Stimulated activated CD4-positive, alpha-beta T cell treated with anti-CD3 and anti-CD28 coated beads, Interleukin-1b, Interleukin-23, amount 100 ng/mL, for 48 hours (primary cell): Measurements from ENCODE around the gene HCFC1R1.
"Not testable (repeated sequence)": the region's sequence is repeated elsewhere in the genome, so short reads cannot be mapped to it uniquely, and the experiment has no call there.

ENCODE experiments used
- DNase-seq: peaks from one replicate; pipeline ENCODE4 v3.0.0-alpha.2; 2020

The HCFC1R1 gene, protein sequence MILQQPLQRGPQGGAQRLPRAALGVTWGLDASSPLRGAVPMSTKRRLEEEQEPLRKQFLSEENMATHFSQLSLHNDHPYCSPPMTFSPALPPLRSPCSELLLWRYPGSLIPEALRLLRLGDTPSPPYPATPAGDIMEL

GRCh38 chr16:3023669-3024478, at the start of gene HCFC1R1, which contains the start of gene THOC6:
HCFC1R1 (minus strand) TSS chr16:3023942; CDS start chr16:3023941, 1 bp downstream.
THOC6 (plus strand) TSS chr16:3024035; CDS start chr16:3024327, 292 bp downstream.
- DNase-seq, result peak; percentile 97

GRCh38 chr16:3073448-3073847, 49.7 kb upstream of the HCFC1R1 start:
- no peak for DNase-seq

GRCh38 chr16:3072576-3073263, 49.0 kb upstream of the HCFC1R1 start:
- DNase-seq, result not testable (repeated sequence)

GRCh38 chr16:3072148-3072547, 48.4 kb upstream of the HCFC1R1 start:
- DNase-seq, result not testable (repeated sequence)

GRCh38 chr16:3071655-3072054, 47.9 kb upstream of the HCFC1R1 start:
- DNase-seq, result no peak

- DNase-seq, result no peak
Observed at GRCh38 chr16:3070608-3071111, 46.9 kb upstream of the HCFC1R1 start.

DNA sequence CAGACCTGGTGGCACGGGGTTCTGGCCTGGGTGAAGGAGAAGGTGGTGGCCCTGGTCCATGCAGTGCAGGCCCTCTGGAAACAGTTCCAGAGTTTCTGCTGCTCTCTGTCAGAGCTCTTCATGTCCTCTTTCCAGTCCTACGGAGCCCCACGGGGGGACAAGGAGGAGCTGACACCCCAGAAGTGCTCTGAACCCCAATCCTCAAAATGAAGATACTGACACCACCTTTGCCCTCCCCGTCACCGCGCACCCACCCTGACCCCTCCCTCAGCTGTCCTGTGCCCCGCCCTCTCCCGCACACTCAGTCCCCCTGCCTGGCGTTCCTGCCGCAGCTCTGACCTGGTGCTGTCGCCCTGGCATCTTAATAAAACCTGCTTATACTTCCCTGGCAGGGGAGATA, 45.4 kb upstream of the HCFC1R1 start:
- DNase-seq, result not testable (repeated sequence)

GRCh38 chr16:3068487-3068886, 44.7 kb upstream of the HCFC1R1 start:
- DNase-seq, result no peak

DNA sequence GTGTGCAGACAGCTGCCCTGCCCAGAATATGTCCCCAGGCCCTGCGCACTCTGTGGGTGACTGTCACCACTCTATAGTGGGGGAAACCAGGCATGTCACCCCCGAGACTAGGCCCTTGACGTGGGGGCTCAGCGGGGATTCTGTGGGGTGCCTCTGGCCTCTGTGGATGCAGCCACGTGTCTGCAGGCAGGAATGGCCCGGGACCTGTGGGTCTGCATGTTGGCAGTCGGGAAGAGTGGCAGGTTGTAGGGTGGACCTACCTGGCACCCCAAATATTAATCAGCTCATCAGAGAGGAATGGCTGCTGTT, 42.7 kb upstream of the HCFC1R1 start:
- DNase-seq, result no peak

GRCh38 chr16:3065742-3066439, 42.1 kb upstream of the HCFC1R1 start:
- DNase-seq, result no peak

DNA sequence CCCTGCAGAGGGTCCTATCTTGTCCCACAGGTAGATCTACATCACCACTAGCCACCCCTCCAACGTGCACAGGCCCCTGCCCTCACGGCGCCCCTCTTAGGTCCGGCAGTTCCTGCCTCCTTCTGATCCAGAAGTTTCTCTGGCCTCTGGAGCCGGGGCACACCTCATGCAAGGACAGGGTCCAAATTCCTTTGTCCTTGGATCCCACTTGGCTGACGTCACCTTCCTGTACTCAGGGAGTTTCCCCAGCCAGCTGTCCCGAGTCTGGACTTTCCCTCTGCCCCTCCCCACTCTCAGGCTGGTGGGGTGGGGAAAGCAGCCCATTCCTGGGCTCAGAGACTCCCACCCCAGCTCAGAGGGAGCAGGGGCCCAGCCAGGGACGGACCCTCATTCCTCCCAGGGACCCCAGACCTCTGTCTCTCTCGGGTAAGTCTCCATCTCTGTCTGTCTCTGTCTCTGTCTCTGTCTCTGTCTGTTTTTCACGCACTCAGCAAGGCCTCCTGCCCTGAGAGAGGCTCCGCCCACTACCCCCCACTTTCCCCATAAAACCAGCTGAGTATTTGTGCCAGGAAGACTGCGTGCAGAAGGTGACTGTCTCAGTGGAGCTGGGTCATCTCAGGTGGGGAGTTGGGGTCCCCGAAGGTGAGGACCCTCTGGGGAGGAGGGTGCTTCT, 41.5 kb upstream of the HCFC1R1 start, which contains the start of gene IL32:
TSS of gene IL32 (plus strand) at position 572 of the 673 bp plus-strand sequence. CDS start 172 bp downstream, outside the sequence.
- DNase-seq, result peak; percentile 74

- no peak for DNase-seq
Observed at GRCh38 chr16:3063625-3064386, 40.1 kb upstream of the HCFC1R1 start.

DNA sequence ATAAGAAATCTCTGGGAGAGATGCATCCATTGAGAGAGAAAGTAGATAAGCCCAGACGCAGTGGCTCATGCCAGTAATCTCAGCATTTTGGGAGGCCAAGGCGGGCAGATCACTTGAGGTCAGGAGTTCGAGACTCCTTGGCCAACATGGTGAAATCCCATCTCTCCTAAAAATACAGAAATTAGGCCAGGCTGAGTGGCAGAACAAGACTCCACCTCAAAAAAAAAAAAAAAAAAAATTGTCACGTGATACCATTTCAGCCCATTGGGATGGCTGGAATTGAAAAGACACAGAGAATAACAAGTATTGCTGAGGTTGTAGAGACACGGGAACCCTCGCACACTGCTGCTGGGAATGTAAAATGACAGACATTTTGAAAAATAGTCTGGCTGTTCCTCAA, 38.8 kb upstream of the HCFC1R1 start:
- DNase-seq, result no peak

GRCh38 chr16:3060339-3061127, 36.8 kb upstream of the HCFC1R1 start:
- DNase-seq, result no peak

DNA sequence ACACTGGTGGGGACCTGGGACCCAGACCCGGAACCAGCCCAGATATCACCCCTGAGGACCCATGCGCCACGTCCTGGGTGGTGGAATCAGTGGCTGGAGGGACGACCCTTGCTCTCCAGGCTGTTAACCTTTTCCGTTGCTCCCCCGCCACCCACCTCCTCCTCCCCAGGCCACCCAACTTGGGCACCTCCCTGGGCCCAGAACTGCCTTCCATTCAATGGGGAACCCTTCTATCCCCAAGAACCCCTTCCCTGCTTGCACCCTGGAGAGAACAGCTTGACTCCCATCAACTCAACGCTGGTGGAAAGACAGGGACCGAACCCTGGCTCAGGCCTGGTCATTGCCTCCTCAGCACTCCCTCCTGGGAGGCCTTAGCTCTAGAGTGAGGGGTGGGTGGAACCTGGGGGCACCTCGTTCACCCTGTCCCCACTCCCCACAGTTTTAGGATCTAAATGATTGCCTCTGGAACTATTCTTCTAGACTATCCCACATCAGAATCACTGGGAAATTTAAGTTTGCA, 36.0 kb upstream of the HCFC1R1 start:
- DNase-seq, result no peak

GRCh38 chr16:3059041-3059722, 35.4 kb upstream of the HCFC1R1 start:
- peak; percentile 84 for DNase-seq

DNA sequence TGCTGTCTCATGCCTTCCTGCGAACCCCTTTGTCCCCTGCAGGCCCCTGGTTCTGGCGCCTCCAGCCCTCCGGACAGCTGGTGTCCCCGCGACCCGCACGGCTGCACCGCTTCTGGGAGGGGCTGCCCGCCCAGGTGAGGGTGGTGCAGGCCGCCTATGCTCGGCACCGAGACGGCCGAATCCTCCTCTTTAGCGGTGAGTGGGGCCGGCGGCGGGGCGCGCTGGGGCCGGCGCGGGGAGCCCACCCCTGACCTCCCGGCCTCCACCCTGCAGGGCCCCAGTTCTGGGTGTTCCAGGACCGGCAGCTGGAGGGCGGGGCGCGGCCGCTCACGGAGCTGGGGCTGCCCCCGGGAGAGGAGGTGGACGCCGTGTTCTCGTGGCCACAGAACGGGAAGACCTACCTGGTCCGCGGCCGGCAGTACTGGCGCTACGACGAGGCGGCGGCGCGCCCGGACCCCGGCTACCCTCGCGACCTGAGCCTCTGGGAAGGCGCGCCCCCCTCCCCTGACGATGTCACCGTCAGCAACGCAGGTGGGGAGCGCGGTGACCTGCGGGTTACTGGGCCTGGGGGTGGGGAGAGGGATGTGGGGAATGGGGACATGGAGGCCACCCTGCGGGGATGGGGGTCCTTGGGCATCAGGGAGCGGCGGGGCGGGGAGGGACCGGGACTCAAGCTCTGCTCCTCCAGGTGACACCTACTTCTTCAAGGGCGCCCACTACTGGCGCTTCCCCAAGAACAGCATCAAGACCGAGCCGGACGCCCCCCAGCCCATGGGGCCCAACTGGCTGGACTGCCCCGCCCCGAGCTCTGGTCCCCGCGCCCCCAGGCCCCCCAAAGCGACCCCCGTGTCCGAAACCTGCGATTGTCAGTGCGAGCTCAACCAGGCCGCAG, 34.6 kb upstream of the HCFC1R1 start:
- peak; percentile 37 for DNase-seq
